Prostate gland (tissue), 2 donors: ENCODE results near the gene REPIN1. TPM values are rescaled to one million over a fixed set of nuclear protein-coding genes. Genes with fewer than 3 reads are reported as not detected.
A peak's percentile ranks its signal among the peaks of the same experiment; 100 is the strongest.

Experiments
- DNase-seq: peaks from one replicate; pipeline ENCODE4 v3.0.0-alpha.2; 2019; ENCODE audit warnings: low spot score
- H3K27ac ChIP-seq, 2 donors: fragments of 200-600 bp; sonication (generic); 2 replicates each; pipeline ENCODE4 v1.5.1; 2017 to 2019
- H3K27me3 ChIP-seq: fragments of 200-600 bp; sonication (generic); replicated peaks from 2 replicates; pipeline ENCODE4 v1.5.1; 2019; ENCODE audit not compliant: insufficient read depth
- H3K36me3 ChIP-seq, 2 donors: fragments of 200-600 bp; sonication (generic); 1 replicate in 1 of 2; 2 replicates in 1 of 2; pipeline versions ENCODE4 v1.5.1 to v1.8.1; 2017 to 2019
- H3K4me1 ChIP-seq: fragments of 200-600 bp; sonication (generic); replicated peaks from 2 replicates; pipeline ENCODE4 v1.5.1; 2019
- H3K4me3 ChIP-seq, 2 donors: fragments of 200-600 bp; sonication (generic); 2 replicates each; pipeline ENCODE4 v1.5.1; 2017 to 2019
- H3K9me3 ChIP-seq: fragments of 200-600 bp; sonication (generic); 2 replicates; pipeline ENCODE4 v1.5.1; 2017
- POLR2A ChIP-seq: fragments of 450-650 bp; IDR thresholded peaks from one replicate; pipeline ENCODE4 v1.6.1; 2016; ENCODE audit warnings: antibody characterized with exemption, mild to moderate bottlenecking
- POLR2AphosphoS5 ChIP-seq: sonication (generic); formaldehyde crosslinking; IDR thresholded peaks from one replicate; pipeline ENCODE4 v1.6.1; 2017; ENCODE audit warnings: antibody characterized with exemption
- WGBS: methylation state at CpG from one replicate; pipeline ENCODE4 v1.1.5; 2018; 5-methylcytosine and 5-hydroxymethylcytosine counted together
- intact Hi-C: fragments of 100-400 bp; cut with DNase I; formaldehyde crosslinking; loops from one replicate; pipeline ENCODE4 v1.14.2; 2022
- total RNA-seq, 2 donors: library from RNA; depleted of rRNA; stranded (reverse); fragments of >200 nt; gene quantifications; one replicate each; pipeline ENCODE4 v1.1.0, GENCODE V29; 2016
- TF ChIP-seq, protein P1 (sequence below), 4 experiments: fragments of 200-600 bp in 2 of 4; fragments of 450-650 bp in 2 of 4; sonication (generic) in 2 of 4; IDR thresholded peaks; 1 replicate in 3 of 4; 2 replicates in 1 of 4; pipeline ENCODE4 v1.5.1; 2016 to 2019; ENCODE audit warnings: antibody characterized with exemption in 4 of 4, mild to moderate bottlenecking in 2 of 4, moderate library complexity in 2 of 4

Gene REPIN1
- total RNA-seq, 2 donors from 2014 or later = 150 to 171 TPM

DNA sequence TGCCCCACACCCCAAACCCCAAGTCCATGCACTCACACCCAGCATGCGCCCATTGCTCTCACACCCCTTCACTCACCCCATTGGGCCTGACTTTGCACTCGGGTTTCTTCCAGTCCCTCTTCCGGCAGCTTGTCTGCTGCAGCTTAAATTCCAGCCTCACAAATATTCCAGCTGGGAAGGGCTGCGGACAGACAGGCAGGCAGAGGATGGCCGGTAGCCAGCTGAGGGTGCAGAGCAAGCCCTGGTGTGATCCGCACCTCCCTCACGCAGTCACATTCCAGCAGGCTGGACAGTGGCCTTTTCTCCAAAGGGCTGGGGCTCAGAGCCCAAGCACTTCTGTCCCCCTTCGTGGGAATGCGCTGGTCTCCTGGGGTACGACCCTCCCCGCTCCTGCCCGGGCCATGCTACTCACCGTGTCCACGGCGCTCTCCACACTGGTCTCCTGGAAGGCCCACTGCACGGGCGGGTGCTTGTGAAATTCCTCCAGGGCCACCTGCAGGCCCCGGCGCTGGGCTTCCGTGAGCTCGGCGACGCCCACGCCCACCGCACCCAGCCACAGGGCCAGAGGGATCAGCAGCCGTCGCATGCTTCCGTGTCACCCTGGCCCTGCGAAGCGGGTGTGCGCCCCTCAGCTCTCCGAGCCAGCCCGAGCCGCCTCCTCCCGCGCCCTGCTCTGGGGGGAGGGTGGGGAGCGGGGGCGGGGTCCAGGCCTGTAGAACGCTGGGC is 28.4 kb upstream of the REPIN1 start:
- Histone ChIP-seq H3K9me3 (no peaks in the 10 kb centered on the region), H3K27ac (peak overlapping the region; percentile 70 to 81), H3K27me3 (peaks cover under 1% of the 10 kb centered on the region), H3K36me3 (no peaks in the 10 kb centered on the region), H3K4me3 (peak overlapping the region; percentile 33 to 41), H3K4me1 (no peaks in the 10 kb centered on the region)
- DNase-seq = no peak
- intact Hi-C loops = no loop called here
- 18% methylated on average over 38 of the region's 39 CpGs for WGBS
- TF ChIP-seq POLR2A (no peak), POLR2AphosphoS5 (no peak)
- TF ChIP-seq, protein P1, sequence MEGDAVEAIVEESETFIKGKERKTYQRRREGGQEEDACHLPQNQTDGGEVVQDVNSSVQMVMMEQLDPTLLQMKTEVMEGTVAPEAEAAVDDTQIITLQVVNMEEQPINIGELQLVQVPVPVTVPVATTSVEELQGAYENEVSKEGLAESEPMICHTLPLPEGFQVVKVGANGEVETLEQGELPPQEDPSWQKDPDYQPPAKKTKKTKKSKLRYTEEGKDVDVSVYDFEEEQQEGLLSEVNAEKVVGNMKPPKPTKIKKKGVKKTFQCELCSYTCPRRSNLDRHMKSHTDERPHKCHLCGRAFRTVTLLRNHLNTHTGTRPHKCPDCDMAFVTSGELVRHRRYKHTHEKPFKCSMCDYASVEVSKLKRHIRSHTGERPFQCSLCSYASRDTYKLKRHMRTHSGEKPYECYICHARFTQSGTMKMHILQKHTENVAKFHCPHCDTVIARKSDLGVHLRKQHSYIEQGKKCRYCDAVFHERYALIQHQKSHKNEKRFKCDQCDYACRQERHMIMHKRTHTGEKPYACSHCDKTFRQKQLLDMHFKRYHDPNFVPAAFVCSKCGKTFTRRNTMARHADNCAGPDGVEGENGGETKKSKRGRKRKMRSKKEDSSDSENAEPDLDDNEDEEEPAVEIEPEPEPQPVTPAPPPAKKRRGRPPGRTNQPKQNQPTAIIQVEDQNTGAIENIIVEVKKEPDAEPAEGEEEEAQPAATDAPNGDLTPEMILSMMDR (IDR thresholded peaks at IDR 0.05) = no peak

GRCh38 chr7:150340875-150341262 is 27.8 kb upstream of the REPIN1 start:
- intact Hi-C loops = no loop called here
- 14% methylated on average over 29 of the region's 29 CpGs for WGBS
- no peaks in the 10 kb centered on the region for H3K9me3 ChIP-seq
- H3K4me3 ChIP-seq = peak overlapping the region; percentile 33 to 41
- TF ChIP-seq POLR2AphosphoS5 = no peak
- no peak for TF ChIP-seq POLR2A
- TF ChIP-seq, protein P1 (IDR thresholded peaks at IDR 0.05) = no peak
- DNase-seq = no peak
- no peaks in the 10 kb centered on the region for H3K36me3 ChIP-seq
- no peaks in the 10 kb centered on the region for H3K4me1 ChIP-seq
- H3K27ac ChIP-seq = peak overlapping the region; percentile 70 to 81
- H3K27me3 ChIP-seq = peaks cover 2% of the 10 kb centered on the region

DNA sequence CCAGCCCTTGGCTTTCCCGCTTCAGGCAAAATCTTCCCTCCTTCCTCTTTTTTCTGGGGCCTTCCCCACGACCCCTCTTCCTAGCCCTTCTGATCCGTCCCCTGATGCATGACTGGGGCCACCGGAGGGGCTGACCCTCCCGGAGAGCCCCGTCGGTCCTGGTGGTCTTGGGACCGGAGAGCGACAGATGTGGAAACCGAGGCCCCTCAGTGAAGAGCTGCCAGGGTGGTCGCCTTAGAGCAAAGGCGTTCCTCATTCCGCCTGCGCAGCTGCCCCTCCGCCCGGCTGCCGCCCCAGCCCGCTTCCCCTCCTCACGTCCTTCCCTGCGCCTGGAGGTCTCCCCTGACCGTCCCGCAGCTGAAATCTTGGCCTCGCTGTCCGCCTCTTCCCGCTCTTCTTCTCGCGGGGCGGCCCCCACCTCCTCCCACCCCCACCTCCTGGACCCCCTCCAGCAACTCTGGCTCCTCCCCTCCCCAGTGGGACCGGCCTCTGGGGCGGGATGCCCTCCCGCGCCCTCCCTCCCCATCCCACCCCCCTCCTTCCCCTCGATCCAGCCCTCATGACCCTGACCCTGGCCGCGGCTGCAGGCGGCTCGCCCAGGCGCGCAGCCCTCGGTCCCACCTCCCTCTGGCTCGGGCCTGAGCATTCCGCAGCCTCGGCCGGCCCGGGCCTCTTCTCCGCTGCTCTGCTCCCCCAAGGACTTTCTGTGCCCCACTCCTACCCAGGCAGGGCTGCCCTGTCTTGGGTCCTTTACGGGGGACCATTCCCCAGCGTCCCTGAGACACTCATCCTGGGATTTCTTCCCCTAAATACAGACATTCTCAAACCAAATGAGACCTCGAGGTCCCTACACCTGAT is 27.1 kb upstream of the REPIN1 start, which contains the start of gene RARRES2:
TSS of gene RARRES2 (minus strand) at position 367 of the 858 bp plus-strand sequence. CDS start 1,020 bp downstream, outside the sequence.
- TF ChIP-seq, protein P1 (IDR thresholded peaks at IDR 0.05) = no peak
- peak within 1 kb of the TSS; percentile 33 to 41 for H3K4me3 ChIP-seq
- DNase-seq = no peak
- intact Hi-C loops = no loop called here
- H3K9me3 ChIP-seq = no peaks in the 10 kb centered on the region
- peaks cover 2% of the 10 kb centered on the region for H3K27me3 ChIP-seq
- H3K27ac ChIP-seq = peak within 1 kb of the TSS; percentile 70 to 81
- H3K36me3 ChIP-seq = no peaks in the 10 kb centered on the region
- 12% methylated on average over 47 of the region's 49 CpGs for whole genome bisulfite sequencing
- H3K4me1 ChIP-seq = no peaks in the 10 kb centered on the region

- H3K27ac ChIP-seq = peak overlapping the region; percentile 44 to 62
- peaks cover 2% of the 10 kb centered on the region for H3K27me3 ChIP-seq
- peak overlapping the region in 1 of 2 donors; percentile 33 for H3K4me3 ChIP-seq
- 86% methylated on average over 9 of the region's 9 CpGs for WGBS
- no peaks in the 10 kb centered on the region for H3K9me3 ChIP-seq
- intact Hi-C loops = no loop called here
- H3K4me1 ChIP-seq = no peaks in the 10 kb centered on the region
- no peak for DNase-seq
- H3K36me3 ChIP-seq = no peaks in the 10 kb centered on the region
- TF ChIP-seq, protein P1 (IDR thresholded peaks at IDR 0.05) = no peak
- TF ChIP-seq POLR2A = no peak
- no peak for TF ChIP-seq POLR2AphosphoS5
These were observed 26.6 kb upstream of the REPIN1 start for GRCh38 chr7:150342121-150342408.
